ENCODE data around the gene P2RX1. TPM values are rescaled to one million over a fixed set of nuclear protein-coding genes. Genes with fewer than 3 reads are reported as not detected.

Gene P2RX1
- total and polyA plus RNA-seq, 2 donors: 3.6 to 6.0 TPM

DNA sequence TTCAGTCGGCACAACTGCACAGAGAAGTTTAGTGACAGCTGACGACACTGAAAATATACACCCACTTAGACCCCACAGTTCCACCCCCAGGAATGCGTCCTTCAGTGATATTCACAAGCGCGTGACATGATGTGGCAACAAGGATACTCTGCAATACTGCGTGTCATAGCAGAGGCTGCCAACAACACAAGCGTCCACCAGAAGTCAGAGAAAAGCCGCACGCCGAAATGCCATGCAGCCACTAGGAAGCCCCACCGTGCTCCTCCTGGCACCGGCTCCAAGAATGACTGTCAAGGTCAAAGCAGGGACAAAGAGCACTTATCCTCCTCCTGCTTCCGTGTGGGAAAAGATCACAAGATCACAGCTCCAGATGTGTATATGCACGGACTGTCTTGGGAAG, 44.5 kb upstream of the P2RX1 start:
- H3K4me1 ChIP-seq (ENCODE audit: control insufficient read depth in 2 of 2, insufficient read depth in 2 of 2, low read length in 2 of 2): peaks cover 35 to 76% of the 10 kb centered on the region in 2 donors

DNA sequence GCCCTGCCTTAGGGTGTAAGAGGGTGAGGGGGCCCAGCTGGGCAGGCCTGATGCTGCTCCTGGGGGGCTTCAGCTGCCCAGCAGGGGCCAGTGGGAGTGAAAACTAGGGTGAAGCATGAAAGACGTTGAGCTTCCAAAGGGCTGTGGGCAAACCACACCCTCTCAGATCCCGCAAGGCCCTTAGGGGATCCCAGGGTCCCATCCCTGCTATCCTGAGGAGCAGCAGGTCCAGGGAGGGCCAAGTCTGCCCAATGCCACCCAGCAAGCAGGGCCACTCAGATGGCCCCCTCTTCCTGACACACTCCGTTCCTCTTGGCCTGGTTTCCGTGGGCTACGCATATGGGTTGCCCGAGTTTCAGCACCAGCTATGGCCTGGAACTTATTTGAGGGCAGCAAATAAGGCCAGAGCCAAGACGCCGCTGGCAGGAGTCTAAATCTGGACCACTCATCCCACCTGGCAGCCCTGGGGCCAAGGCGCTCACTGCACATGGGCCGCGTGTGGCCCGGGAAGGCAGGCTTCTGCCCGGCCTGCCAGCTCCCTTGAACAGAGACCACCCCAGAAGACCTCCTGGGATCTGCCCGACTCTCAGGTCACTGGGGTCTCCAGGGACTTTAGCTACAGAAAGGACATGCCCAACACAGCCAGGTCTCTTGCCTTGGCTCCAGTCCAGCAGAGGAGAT, 43.8 kb upstream of the P2RX1 start:
- H3K4me3 ChIP-seq (ENCODE audit: low read length in 2 of 2): peak overlapping the region in 1 of 2 donors; percentile 94
- H3K36me3 ChIP-seq (ENCODE audit: control insufficient read depth in 2 of 2, insufficient read depth in 2 of 2, low read length in 1 of 2): peaks cover 54 to 58% of the 10 kb centered on the region in 2 donors
- peak overlapping the region; percentile 25 to 30 for H3K27ac ChIP-seq (ENCODE audit: low read depth in 1 of 2, low read length in 1 of 2)
- no peak for DNase-seq (ENCODE audit: low read depth in 6 of 9, low spot score in 9 of 9)
- peaks cover 0 to 6% of the 10 kb centered on the region in 2 donors for H3K9me3 ChIP-seq (ENCODE audit: control insufficient read depth in 2 of 2, insufficient read depth in 1 of 2, low read length in 1 of 2)
- WGBS: 92% methylated on average over 14 of the region's 14 CpGs
- H3K27me3 ChIP-seq (ENCODE audit: control insufficient read depth in 2 of 2, insufficient read depth in 1 of 2, low read length in 1 of 2): peaks cover 0 to 5% of the 10 kb centered on the region in 2 donors
- H3K4me1 ChIP-seq (ENCODE audit: control insufficient read depth in 2 of 2, insufficient read depth in 2 of 2, low read length in 2 of 2): peaks cover 32 to 75% of the 10 kb centered on the region in 2 donors

More for the DNA sequence above, 44.5 kb upstream of the P2RX1 start:
- Histone ChIP-seq H3K27me3 (ENCODE audit: control insufficient read depth in 2 of 2, insufficient read depth in 1 of 2, low read length in 1 of 2) (peaks cover 0 to 5% of the 10 kb centered on the region in 2 donors), H3K9me3 (ENCODE audit: control insufficient read depth in 2 of 2, insufficient read depth in 1 of 2, low read length in 1 of 2) (peaks cover 0 to 6% of the 10 kb centered on the region in 2 donors), H3K4me3 (ENCODE audit: low read length in 2 of 2) (peak overlapping the region; percentile 94 to 99), H3K36me3 (ENCODE audit: control insufficient read depth in 2 of 2, insufficient read depth in 2 of 2, low read length in 1 of 2) (peaks cover 49 to 52% of the 10 kb centered on the region in 2 donors), H3K27ac (ENCODE audit: low read depth in 1 of 2, low read length in 1 of 2) (peak overlapping the region in 1 of 2 donors; percentile 92)
- no peak for DNase-seq (ENCODE audit: low read depth in 6 of 9, low spot score in 9 of 9)
- WGBS: 68% methylated on average over 14 of the region's 14 CpGs

DNA sequence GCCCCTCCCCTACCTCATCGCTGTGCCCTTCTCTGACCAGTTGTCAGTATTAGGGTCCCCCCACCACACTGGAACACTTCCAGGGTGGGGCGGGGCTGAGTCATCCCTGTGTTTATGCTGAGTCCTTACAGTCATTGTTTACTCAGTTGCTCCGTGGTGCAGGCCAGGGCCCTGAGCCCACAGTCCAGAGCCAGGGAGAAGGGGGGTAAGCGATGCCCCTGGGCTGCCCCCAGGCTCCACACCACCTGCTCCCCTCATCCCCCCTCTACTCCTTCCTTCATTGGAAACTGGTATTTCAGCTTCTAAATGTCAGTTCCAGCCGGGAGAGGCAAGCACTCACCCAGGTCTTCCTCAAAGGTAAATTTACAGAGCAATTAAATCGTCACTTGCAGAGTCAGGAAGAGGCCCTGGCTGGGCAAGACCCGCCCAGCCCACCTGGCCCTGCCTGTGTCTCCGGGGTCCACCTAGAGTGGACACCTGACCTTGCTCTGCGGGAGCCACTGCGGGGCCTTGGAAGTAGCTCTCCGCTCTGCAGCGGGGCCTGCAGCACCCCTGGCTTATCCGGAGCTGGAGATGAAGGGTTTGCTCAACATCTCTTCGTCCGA, 43.1 kb upstream of the P2RX1 start:
- Histone ChIP-seq H3K4me3 (ENCODE audit: low read length in 2 of 2) (no peak overlapping the region), H3K27ac (ENCODE audit: low read depth in 1 of 2, low read length in 1 of 2) (no peak overlapping the region), H3K27me3 (ENCODE audit: control insufficient read depth in 2 of 2, insufficient read depth in 1 of 2, low read length in 1 of 2) (peaks cover 0 to 5% of the 10 kb centered on the region in 2 donors), H3K4me1 (ENCODE audit: control insufficient read depth in 2 of 2, insufficient read depth in 2 of 2, low read length in 2 of 2) (peaks cover 32 to 74% of the 10 kb centered on the region in 2 donors), H3K9me3 (ENCODE audit: control insufficient read depth in 2 of 2, insufficient read depth in 1 of 2, low read length in 1 of 2) (peaks cover 0 to 6% of the 10 kb centered on the region in 2 donors), H3K36me3 (ENCODE audit: control insufficient read depth in 2 of 2, insufficient read depth in 2 of 2, low read length in 1 of 2) (peaks cover 60 to 63% of the 10 kb centered on the region in 2 donors)
- 80% methylated on average over 15 of the region's 15 CpGs for WGBS
- DNase-seq (ENCODE audit: low read depth in 6 of 9, low spot score in 9 of 9): no peak

DNA sequence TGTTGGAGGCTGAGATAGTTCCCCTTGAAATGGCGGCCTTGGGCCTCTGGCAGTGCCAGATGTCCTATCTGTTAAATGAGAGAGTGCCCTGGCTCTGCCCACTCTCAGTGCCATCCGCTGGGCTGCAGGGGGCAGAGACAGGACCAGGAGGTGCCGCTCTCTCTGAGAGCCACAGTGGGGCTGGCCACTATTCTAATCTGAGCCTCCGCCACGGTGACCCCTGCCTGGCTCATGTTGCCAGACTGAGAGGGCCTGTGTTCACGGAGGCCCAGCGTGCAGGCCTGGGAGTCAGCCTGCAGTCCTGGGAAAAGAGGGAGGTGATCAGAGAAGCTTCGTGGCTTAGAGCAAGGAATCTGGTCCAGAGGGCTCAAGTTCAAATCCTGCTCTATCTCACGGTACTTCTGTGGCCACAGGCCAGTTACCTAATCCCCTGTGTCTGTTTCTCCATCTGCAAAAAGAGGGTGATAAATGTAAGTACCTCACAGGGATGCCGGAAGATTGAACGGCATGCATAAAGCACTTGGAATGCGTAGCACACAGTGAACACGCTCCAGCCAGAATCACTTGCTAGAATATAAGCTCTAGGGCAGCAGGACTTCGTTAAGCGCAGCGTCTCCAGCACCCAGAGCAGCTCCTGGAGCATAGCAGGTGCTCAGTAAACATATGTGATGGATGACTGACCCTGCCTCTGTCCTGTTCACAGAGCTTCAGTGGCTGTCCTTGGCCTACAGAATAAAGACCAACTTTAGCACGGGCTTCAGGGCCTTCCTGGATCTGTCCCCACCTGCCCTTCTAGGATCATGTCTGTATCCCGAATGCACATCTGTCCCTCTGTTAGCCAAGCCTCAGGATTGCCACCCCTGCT, 41.7 kb upstream of the P2RX1 start:
- peaks cover 0 to 6% of the 10 kb centered on the region in 2 donors for H3K9me3 ChIP-seq (ENCODE audit: control insufficient read depth in 2 of 2, insufficient read depth in 1 of 2, low read length in 1 of 2)
- no peak overlapping the region for H3K27ac ChIP-seq (ENCODE audit: low read depth in 1 of 2, low read length in 1 of 2)
- H3K4me1 ChIP-seq (ENCODE audit: control insufficient read depth in 2 of 2, insufficient read depth in 2 of 2, low read length in 2 of 2): peaks cover 32 to 74% of the 10 kb centered on the region in 2 donors
- no peaks in the 10 kb centered on the region for H3K27me3 ChIP-seq (ENCODE audit: control insufficient read depth in 2 of 2, insufficient read depth in 1 of 2, low read length in 1 of 2)
- no peak overlapping the region for H3K4me3 ChIP-seq (ENCODE audit: low read length in 2 of 2)
- WGBS: 97% methylated on average over 18 of the region's 18 CpGs
- no peak for DNase-seq (ENCODE audit: low read depth in 6 of 9, low spot score in 9 of 9)
- peaks cover 72 to 75% of the 10 kb centered on the region in 2 donors for H3K36me3 ChIP-seq (ENCODE audit: control insufficient read depth in 2 of 2, insufficient read depth in 2 of 2, low read length in 1 of 2)

DNA sequence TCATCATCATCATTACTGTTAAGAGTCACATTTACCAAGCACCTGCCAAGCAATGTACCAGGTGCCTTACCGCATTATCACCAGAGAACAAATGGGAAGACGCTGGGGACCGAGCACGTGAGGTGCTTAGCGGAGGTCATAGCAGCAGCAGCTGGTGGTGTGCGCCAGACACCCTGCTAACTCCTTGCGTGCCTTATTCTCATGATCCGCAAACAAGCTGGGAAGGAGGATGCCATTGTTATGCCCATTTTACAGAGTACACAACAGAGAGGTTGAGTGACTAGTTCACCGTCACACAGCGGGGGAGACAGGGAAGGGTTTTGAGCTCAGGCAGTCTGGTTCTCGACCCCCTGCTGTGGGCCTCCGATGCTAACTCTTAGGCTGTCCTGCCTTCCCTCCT, 40.7 kb upstream of the P2RX1 start:
- no peaks in the 10 kb centered on the region for H3K27me3 ChIP-seq (ENCODE audit: control insufficient read depth in 2 of 2, insufficient read depth in 1 of 2, low read length in 1 of 2)
- H3K36me3 ChIP-seq (ENCODE audit: control insufficient read depth in 2 of 2, insufficient read depth in 2 of 2, low read length in 1 of 2): peaks cover 80 to 81% of the 10 kb centered on the region in 2 donors
- no peak overlapping the region for H3K27ac ChIP-seq (ENCODE audit: low read depth in 1 of 2, low read length in 1 of 2)
- no peak overlapping the region for H3K4me3 ChIP-seq (ENCODE audit: low read length in 2 of 2)
- peaks cover 25 to 65% of the 10 kb centered on the region in 2 donors for H3K4me1 ChIP-seq (ENCODE audit: control insufficient read depth in 2 of 2, insufficient read depth in 2 of 2, low read length in 2 of 2)
- peaks cover 0 to 6% of the 10 kb centered on the region in 2 donors for H3K9me3 ChIP-seq (ENCODE audit: control insufficient read depth in 2 of 2, insufficient read depth in 1 of 2, low read length in 1 of 2)
- no peak for DNase-seq (ENCODE audit: low read depth in 6 of 9, low spot score in 9 of 9)
- WGBS: 93% methylated on average over 12 of the region's 12 CpGs

DNA sequence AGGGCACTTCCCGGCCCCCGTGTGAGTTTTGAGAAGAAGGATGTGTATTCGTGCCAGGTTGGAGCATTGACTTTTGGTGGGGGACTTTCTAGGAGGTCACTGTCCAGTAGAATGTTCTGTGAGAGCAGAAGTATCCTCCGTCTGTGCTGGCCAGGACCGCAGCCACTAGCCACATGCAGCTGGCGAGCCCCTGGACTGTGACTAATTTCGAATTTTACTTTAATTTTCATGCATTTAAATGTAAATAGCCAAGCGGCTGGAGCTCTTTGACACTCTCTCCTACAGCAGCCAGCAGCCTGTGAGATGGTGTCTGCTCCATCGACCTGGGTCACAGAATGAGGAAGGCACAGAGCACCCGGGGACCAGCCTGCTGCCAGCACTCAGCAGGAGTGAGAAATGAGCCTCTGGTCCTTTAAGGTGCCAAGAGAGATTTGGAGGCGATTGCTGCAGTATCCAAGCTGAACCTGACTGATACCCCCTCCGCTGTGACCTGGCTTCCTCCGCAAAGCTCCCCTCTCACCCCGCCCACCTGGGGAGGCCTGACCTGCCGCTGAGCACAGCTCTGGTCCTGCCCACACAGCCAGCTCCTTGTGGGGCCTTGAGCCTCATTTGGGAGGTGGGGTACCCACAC, 40.2 kb upstream of the P2RX1 start:
- peaks cover 0 to 2% of the 10 kb centered on the region in 2 donors for H3K9me3 ChIP-seq (ENCODE audit: control insufficient read depth in 2 of 2, insufficient read depth in 1 of 2, low read length in 1 of 2)
- WGBS: 88% methylated on average over 15 of the region's 15 CpGs
- no peak overlapping the region for H3K27ac ChIP-seq (ENCODE audit: low read depth in 1 of 2, low read length in 1 of 2)
- no peaks in the 10 kb centered on the region for H3K27me3 ChIP-seq (ENCODE audit: control insufficient read depth in 2 of 2, insufficient read depth in 1 of 2, low read length in 1 of 2)
- no peak for DNase-seq (ENCODE audit: low read depth in 6 of 9, low spot score in 9 of 9)
- H3K4me3 ChIP-seq (ENCODE audit: low read length in 2 of 2): no peak overlapping the region
- H3K36me3 ChIP-seq (ENCODE audit: control insufficient read depth in 2 of 2, insufficient read depth in 2 of 2, low read length in 1 of 2): peaks cover 84 to 86% of the 10 kb centered on the region in 2 donors
- peaks cover 19 to 60% of the 10 kb centered on the region in 2 donors for H3K4me1 ChIP-seq (ENCODE audit: control insufficient read depth in 2 of 2, insufficient read depth in 2 of 2, low read length in 2 of 2)

DNA sequence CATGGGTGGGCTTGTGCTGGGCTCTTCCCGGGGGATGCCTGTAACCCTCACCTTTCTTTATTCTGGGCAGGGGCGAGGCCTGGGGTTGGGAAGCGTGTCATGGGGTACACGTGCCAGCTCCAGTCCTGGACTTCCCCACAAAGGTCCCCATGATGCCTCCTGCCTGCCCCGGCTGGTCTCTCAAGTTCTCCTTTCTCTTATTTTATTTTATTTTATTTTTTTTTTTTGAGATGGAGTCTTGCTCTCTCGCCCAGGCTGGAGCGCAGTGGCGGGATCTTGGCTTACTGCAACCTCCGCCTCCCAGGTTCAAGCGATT, 39.4 kb upstream of the P2RX1 start:
- Histone ChIP-seq H3K4me1 (ENCODE audit: control insufficient read depth in 2 of 2, insufficient read depth in 2 of 2, low read length in 2 of 2) (peaks cover 13 to 52% of the 10 kb centered on the region in 2 donors), H3K36me3 (ENCODE audit: control insufficient read depth in 2 of 2, insufficient read depth in 2 of 2, low read length in 1 of 2) (peaks cover 86 to 88% of the 10 kb centered on the region in 2 donors), H3K27ac (ENCODE audit: low read depth in 1 of 2, low read length in 1 of 2) (no peak overlapping the region), H3K9me3 (ENCODE audit: control insufficient read depth in 2 of 2, insufficient read depth in 1 of 2, low read length in 1 of 2) (peaks cover 0 to 2% of the 10 kb centered on the region in 2 donors), H3K27me3 (ENCODE audit: control insufficient read depth in 2 of 2, insufficient read depth in 1 of 2, low read length in 1 of 2) (no peaks in the 10 kb centered on the region), H3K4me3 (ENCODE audit: low read length in 2 of 2) (no peak overlapping the region)
- no peak for DNase-seq (ENCODE audit: low read depth in 6 of 9, low spot score in 9 of 9)
- 94% methylated on average over 10 of the region's 10 CpGs for WGBS

DNA sequence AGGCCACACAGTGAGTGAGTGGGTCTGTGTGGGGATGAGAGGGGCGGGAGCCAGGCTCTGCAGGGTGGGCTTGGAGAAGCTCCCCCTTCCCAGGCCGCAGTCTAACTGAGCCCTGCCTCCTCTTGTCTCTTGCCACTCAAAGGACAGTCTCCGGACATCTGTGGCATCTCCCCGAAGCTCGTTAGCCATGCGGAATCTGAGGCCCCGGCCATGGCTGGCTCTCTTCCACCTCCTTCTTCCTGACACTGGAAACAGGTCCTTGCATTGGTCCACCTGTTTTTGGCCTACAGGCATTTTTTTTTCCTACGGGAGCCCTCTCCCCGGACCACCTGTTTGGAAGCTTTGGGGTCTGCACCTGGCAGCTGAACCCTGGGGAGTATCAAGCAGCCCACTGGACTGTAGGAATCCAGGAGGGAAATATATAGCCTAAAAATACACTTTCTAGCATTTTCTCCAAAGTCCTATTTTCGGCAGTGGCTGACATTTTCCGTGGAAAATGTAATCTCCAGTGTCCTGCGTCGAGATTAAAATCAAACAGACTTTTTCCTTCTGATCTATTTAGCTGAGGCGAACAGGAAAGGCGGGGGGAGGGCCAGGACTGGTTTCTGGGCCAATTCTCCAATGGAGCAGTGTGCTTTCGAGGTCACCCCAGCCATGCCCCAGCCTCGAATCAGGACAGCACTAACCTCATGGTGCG, 38.9 kb upstream of the P2RX1 start:
- H3K4me1 ChIP-seq (ENCODE audit: control insufficient read depth in 2 of 2, insufficient read depth in 2 of 2, low read length in 2 of 2): peaks cover 9 to 47% of the 10 kb centered on the region in 2 donors
- H3K36me3 ChIP-seq (ENCODE audit: control insufficient read depth in 2 of 2, insufficient read depth in 2 of 2, low read length in 1 of 2): peaks cover 87% of the 10 kb centered on the region in 2 donors
- H3K4me3 ChIP-seq (ENCODE audit: low read length in 2 of 2): no peak overlapping the region
- H3K27me3 ChIP-seq (ENCODE audit: control insufficient read depth in 2 of 2, insufficient read depth in 1 of 2, low read length in 1 of 2): no peaks in the 10 kb centered on the region
- peaks cover 0 to 2% of the 10 kb centered on the region in 2 donors for H3K9me3 ChIP-seq (ENCODE audit: control insufficient read depth in 2 of 2, insufficient read depth in 1 of 2, low read length in 1 of 2)
- 94% methylated on average over 18 of the region's 18 CpGs for WGBS
- no peak overlapping the region for H3K27ac ChIP-seq (ENCODE audit: low read depth in 1 of 2, low read length in 1 of 2)
- no peak for DNase-seq (ENCODE audit: low read depth in 6 of 9, low spot score in 9 of 9)
